Stomach (tissue), 4 donors: ENCODE data around the gene PPARA.

Experiments used
- EP300 ChIP-seq: sonication (generic); formaldehyde crosslinking; IDR thresholded peaks from one replicate; pipeline ENCODE4 v1.6.1; 2017; ENCODE audit warnings: antibody characterized with exemption
- POLR2A ChIP-seq, 4 donors: fragments of 450-650 bp; IDR thresholded peaks; one replicate each; pipeline ENCODE4 v1.6.1; 2016; ENCODE audit warnings: antibody characterized with exemption in 4 of 4, control low read depth in 2 of 4, mild to moderate bottlenecking in 1 of 4, moderate library complexity in 1 of 4
- POLR2AphosphoS5 ChIP-seq, 3 donors: sonication (generic); formaldehyde crosslinking; IDR thresholded peaks; one replicate each; pipeline ENCODE4 v1.6.1; 2016; ENCODE audit warnings: antibody characterized with exemption in 3 of 3
- TF ChIP-seq, protein P1 (sequence below), 7 experiments: fragments of 450-650 bp in 4 of 7; fragments of 200-600 bp in 3 of 7; sonication (generic) in 3 of 7; IDR thresholded peaks; one replicate each; pipeline ENCODE4 v1.5.1; 2016 to 2019; ENCODE audit warnings: antibody characterized with exemption in 7 of 7, control low read depth in 2 of 7, mild to moderate bottlenecking in 1 of 7

DNA sequence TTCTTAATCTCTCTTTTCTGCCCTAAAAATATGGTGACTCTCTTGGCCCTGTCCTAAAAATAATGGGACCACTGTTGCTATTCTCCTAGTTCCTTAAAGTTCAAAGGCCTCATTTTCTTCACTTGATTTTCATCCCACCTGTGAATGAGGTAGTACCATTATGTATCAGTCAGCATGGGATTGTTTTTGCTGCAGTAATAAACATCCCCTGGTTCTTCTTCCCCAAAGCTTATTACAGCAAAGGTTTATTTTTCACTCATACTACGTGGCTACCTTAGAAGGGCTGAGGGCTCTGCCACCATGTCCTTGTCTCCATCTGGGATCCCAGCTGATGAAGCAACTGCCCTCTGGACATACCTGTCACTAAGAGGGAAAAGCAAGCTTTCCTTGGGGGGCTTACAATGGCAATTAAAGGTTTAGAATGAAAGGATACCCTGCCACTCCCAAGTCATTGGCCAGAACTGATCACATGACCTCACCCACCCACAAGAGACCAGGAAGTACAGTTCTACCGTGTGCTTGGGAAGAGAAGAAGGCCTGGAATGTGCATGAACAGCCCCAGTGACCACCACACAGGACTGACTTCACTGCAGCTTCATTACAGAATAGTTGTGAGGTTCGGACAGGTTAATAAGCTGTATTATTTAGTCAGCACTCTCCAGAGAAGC, 125.3 kb downstream of the PPARA start:
- TF ChIP-seq POLR2A (IDR thresholded peaks at IDR 0.05) (no peak), EP300 (no peak), POLR2AphosphoS5 (IDR thresholded peaks at IDR 0.05) (no peak)
- TF ChIP-seq, protein P1, sequence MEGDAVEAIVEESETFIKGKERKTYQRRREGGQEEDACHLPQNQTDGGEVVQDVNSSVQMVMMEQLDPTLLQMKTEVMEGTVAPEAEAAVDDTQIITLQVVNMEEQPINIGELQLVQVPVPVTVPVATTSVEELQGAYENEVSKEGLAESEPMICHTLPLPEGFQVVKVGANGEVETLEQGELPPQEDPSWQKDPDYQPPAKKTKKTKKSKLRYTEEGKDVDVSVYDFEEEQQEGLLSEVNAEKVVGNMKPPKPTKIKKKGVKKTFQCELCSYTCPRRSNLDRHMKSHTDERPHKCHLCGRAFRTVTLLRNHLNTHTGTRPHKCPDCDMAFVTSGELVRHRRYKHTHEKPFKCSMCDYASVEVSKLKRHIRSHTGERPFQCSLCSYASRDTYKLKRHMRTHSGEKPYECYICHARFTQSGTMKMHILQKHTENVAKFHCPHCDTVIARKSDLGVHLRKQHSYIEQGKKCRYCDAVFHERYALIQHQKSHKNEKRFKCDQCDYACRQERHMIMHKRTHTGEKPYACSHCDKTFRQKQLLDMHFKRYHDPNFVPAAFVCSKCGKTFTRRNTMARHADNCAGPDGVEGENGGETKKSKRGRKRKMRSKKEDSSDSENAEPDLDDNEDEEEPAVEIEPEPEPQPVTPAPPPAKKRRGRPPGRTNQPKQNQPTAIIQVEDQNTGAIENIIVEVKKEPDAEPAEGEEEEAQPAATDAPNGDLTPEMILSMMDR (IDR thresholded peaks at IDR 0.05), result no peak
